ENCODE data around the gene SLC5A10. TPM values are rescaled to one million over a fixed set of nuclear protein-coding genes. Genes with fewer than 3 reads are reported as not detected.
"Not testable (repeated sequence)": the region's sequence is repeated elsewhere in the genome, so short reads cannot be mapped to it uniquely, and the experiment has no call there.

The SLC5A10 gene
- polyA plus RNA-seq, 1 donor, result 0.12 TPM

DNA sequence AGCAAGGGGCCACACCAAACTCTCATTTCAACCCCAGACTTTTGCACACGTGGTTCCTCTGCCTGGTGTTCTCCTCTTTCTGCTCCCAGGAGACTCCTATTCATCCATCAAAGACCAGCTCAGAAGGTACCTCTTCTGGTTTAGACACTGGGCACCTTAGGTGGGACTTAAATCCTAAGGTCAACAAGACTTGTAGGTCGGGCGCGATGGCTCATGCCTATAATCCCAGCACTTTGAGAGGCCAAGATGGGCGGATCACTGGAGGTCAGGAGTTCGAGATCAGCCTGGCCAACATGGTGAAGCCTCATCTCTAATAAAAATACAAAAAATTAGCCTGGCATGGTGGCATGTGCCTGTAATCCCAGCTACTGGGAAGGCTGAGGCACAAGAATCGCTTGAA lies 95.5 kb downstream of the SLC5A10 start:
- not testable (repeated sequence) for DNase-seq

DNA sequence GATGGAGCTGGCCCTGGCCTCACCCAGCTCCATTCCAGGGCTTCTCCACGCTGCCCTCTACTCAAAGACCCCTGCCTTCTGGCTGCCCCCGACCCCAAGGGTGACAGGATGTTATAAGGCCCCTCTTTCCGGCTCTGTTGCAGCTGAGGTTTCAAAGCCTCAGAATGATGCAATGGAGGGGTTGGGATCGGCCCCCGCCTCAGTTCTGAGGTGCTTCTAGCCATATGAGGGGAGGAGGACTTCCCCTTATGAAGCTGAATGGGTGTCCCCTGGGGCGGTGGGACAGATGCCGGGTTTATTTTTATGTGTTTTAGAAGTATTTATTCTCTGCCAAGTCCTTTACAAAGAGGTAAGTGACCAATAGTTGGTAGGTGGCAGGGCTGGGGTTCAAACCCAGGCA lies 96.9 kb downstream of the SLC5A10 start:
- not testable (repeated sequence) for DNase-seq

DNA sequence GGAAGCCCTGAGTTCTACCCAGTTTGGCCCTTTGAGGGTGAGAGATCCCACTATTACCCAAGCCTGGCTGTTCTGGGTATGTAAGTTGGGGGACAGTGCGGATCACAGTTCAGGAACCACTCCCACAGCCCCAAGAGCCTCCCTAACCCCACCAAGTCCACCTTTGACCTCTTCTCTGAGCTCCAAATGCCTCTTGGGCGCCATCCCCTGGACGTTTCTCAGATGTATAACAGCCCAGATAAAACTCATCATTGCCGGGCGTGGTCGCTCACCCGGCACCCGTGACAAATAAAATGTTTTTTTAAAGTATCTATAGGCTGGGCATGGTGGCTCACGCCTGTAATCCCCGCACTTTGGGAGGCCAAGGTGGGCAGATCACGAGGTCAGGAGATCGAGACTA lies 103.5 kb downstream of the SLC5A10 start:
- DNase-seq, result not testable (repeated sequence)

DNA sequence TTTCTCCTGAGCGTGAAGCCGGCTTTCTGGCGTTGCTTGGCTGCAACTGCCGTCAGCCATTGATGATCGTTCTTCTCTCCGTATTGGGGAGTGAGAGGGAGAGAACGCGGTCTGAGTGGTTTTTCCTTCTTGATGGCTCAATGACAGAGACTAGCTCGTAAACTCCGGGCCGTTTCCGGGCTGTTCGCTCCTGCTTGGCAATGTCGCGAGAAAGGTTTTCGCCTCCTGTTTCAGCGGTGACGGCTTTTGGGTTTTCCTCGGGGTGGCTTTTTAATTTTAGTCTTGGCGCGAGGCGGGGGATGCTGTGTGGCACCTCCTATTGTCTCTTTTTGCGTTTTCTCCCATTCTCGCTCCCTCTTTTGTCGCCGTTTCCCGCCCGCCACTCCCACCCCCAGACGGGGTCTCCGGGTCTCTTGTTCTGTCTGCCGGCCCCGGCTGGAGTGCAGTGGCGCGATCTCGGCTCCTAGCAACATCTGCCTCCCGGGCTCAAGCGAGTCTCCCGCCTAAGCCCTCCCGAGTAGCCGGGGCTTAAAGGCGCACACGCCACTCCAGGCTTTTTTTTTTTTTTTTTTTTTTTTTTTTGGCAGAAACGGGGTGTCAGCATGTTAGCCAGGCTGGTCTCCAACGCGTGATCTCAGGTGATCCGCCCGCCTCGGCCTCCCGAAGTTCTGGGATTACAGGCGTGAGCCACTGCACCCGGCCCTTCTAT lies 110.2 kb downstream of the SLC5A10 start:
- not testable (repeated sequence) for DNase-seq

DNA sequence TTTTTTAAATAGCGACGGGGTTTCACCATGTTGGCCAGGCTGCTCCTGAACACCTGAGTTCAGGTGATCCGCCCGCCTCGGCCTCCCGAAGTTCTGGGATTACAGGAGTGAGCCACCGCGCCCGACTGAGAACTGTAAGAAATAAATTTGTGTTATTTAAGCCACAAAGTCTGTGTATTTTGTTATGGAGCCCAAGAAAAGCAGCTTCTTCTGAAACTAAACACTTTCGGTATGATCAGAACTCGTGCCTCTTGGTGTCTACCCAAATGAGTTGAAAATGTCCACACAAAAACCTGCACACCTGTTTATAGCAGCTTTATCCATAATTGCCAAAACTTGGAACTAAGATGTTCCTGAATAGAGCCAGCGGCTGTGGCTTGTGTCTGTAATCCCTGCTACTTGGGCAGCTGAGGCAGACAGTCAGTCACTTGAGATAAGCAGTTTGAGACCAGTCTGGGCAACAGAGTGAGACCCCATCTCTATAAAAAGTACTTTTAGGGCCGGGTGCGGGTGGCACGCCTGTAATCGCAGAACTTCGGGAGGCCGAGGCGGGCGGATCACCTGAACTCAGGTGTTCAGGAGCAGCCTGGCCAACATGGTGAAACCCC lies 110.9 kb downstream of the SLC5A10 start:
- not testable (repeated sequence) for DNase-seq

DNA sequence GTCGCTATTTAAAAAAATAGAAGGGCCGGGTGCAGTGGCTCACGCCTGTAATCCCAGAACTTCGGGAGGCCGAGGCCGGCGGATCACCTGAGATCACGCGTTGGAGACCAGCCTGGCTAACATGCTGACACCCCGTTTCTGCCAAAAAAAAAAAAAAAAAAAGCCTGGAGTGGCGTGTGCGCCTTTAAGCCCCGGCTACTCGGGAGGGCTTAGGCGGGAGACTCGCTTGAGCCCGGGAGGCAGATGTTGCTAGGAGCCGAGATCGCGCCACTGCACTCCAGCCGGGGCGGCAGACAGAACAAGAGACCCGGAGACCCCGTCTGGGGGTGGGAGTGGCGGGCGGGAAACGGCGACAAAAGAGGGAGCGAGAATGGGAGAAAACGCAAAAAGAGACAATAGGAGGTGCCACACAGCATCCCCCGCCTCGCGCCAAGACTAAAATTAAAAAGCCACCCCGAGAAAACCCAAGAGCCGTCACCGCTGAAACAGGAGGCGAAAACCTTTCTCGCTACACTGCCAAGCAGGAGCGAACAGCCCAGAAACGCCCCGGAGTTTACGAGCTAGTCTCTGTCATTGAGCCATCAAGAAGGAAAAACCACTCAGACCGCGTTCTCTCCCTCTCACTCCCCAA lies 111.5 kb downstream of the SLC5A10 start:
- not testable (repeated sequence) for DNase-seq

DNA sequence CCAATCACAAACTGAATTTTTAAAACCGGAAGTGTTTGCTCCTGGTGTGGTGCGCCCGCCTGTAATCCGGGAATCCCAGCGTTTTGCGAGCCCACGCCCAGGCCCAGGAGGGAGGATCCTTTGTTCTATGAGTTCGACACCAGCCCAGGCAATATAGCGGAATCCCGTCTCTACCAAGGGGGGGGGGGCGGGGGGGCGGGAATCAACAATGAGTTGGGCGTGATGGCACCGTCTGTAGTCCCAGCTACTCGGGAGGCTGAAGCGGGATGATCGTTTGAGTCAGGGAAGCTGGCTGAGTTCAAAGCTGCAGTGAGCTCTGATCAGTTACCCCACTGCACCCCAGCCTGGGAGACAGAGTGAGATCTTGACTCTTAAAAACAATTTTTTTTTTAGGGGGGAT lies 112.4 kb downstream of the SLC5A10 start:
- DNase-seq, result not testable (repeated sequence)

DNA sequence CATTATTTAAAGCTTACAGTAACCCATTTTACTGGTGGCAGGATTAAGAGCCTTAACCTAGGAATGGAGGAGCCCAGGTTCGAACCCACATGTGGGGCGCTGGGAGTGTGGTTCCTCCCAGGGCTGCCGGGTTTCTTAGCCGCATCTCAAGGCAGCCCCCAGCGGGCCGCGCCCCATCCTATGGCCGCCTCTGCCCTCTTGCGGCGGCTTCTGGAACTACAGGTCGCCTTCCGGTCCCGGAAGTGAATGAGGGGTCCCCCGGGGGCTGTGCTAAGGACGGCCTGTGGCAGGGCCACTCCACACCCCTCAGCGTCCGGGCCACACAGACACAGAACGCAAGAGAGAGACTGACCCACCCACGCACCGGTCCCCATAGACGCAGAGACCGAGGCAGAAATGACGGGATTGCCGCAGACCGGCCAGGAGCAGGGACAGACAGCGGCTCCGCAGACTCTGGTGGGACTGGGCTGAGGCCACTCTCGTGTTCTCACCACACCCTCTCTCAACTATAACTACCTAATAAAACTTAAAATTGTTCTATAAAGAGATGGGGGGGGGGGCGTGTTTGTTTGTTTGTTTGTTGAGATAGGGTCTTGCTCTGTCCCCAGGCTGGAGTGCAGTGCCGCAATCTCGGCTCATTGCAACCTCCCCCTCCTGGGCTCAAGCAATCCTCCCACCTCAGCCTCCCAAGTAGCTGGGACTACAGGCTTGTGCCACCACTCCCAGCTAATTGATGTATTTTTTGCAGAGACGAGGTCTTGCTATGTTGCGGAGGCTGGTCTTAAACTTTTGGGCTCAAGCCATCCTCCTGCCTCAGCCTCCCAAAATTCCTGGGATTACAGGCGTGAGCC lies 118.6 kb downstream of the SLC5A10 start:
- DNase-seq, result not testable (repeated sequence)

Other genes starting within 250 kb of the SLC5A10 start
- 0.13 TPM for gene FBXW10, start 208.1 kb upstream of the SLC5A10 start, polyA plus RNA-seq (ENCODE audit: insufficient read length)
- 19.0 TPM for gene TVP23B, start 171.0 kb upstream of the SLC5A10 start, polyA plus RNA-seq (ENCODE audit: insufficient read length)
- 21.1 TPM for gene PRPSAP2, start 94.0 kb upstream of the SLC5A10 start, polyA plus RNA-seq (ENCODE audit: insufficient read length)
- gene FAM83G, start 52.6 kb downstream of the SLC5A10 start, polyA plus RNA-seq (ENCODE audit: insufficient read length), result 0.46 TPM
- gene GRAP, start 94.8 kb downstream of the SLC5A10 start, polyA plus RNA-seq (ENCODE audit: insufficient read length), result 3.2 TPM
- gene GRAPL, start 175.4 kb downstream of the SLC5A10 start, polyA plus RNA-seq (ENCODE audit: insufficient read length), result 2.1 TPM

Data from hindlimb muscle (tissue), 1 donor.